Thyroid gland (tissue), 4 donors: ENCODE results near the gene WDR46.

Source experiments
- CTCF ChIP-seq, 6 experiments: fragments of 200-600 bp in 3 of 6; fragments of 450-650 bp in 3 of 6; sonication (generic) in 3 of 6; IDR thresholded peaks; one replicate each; pipeline ENCODE4 v1.5.1; 2016 to 2019; ENCODE audit warnings: antibody characterized with exemption in 6 of 6, mild to moderate bottlenecking in 2 of 6, inconsistent platforms in 1 of 6, moderate library complexity in 1 of 6
- POLR2A ChIP-seq, 2 donors: fragments of 450-650 bp; IDR thresholded peaks; one replicate each; pipeline ENCODE4 v1.6.1; 2017; ENCODE audit warnings: antibody characterized with exemption in 2 of 2, mild to moderate bottlenecking in 2 of 2, moderate library complexity in 1 of 2

GRCh38 chr6:33278392-33278741, 10.7 kb downstream of the WDR46 start:
- TF ChIP-seq POLR2A (IDR thresholded peaks at IDR 0.05) (no peak), CTCF (IDR thresholded peaks at IDR 0.05) (no peak)
